ENCODE data around the gene MYO9A.
"Not testable (repeated sequence)": the region's sequence is repeated elsewhere in the genome, so short reads cannot be mapped to it uniquely, and the experiment has no call there.

MYO9A gene

GRCh38 chr15:71939981-71940588 lies 177.9 kb downstream of the MYO9A start:
- no peak for DNase-seq

GRCh38 chr15:71937650-71938311 lies 180.2 kb downstream of the MYO9A start:
- no peak for DNase-seq

GRCh38 chr15:71934446-71934845 lies 183.5 kb downstream of the MYO9A start:
- DNase-seq, result no peak

- no peak for DNase-seq
These were observed 185.3 kb downstream of the MYO9A start for GRCh38 chr15:71932689-71933088.

- no peak for DNase-seq
These were observed 186.7 kb downstream of the MYO9A start for GRCh38 chr15:71931261-71931660.

GRCh38 chr15:71925145-71925544 lies 192.8 kb downstream of the MYO9A start:
- DNase-seq, result no peak

GRCh38 chr15:71921191-71921590 lies 196.8 kb downstream of the MYO9A start:
- DNase-seq, result no peak

- no peak for DNase-seq
These were observed 197.4 kb downstream of the MYO9A start for GRCh38 chr15:71920573-71920972.

GRCh38 chr15:71916834-71917233 lies 201.1 kb downstream of the MYO9A start:
- no peak for DNase-seq

GRCh38 chr15:71914092-71914491 lies 203.9 kb downstream of the MYO9A start:
- DNase-seq, result no peak

GRCh38 chr15:71899674-71900073 lies 218.3 kb downstream of the MYO9A start:
- no peak for DNase-seq

- DNase-seq, result no peak
These were observed 224.3 kb downstream of the MYO9A start for GRCh38 chr15:71893691-71894090.

GRCh38 chr15:71892335-71892734 lies 225.6 kb downstream of the MYO9A start:
- no peak for DNase-seq

- DNase-seq, result no peak
These were observed 226.9 kb downstream of the MYO9A start for GRCh38 chr15:71891026-71891425.

- DNase-seq, result no peak
These were observed 228.0 kb downstream of the MYO9A start for GRCh38 chr15:71889947-71890346.

GRCh38 chr15:71889385-71889784 lies 228.6 kb downstream of the MYO9A start:
- no peak for DNase-seq

GRCh38 chr15:71888797-71889196 lies 229.2 kb downstream of the MYO9A start:
- no peak for DNase-seq

- no peak for DNase-seq
These were observed 232.6 kb downstream of the MYO9A start for GRCh38 chr15:71885390-71885789.

- no peak for DNase-seq
These were observed 234.5 kb downstream of the MYO9A start for GRCh38 chr15:71883447-71883846.

- no peak for DNase-seq
These were observed 237.7 kb downstream of the MYO9A start for GRCh38 chr15:71880276-71880675.

- DNase-seq, result no peak
These were observed 243.7 kb downstream of the MYO9A start for GRCh38 chr15:71874245-71874644.

GRCh38 chr15:71858232-71858631 lies 259.7 kb downstream of the MYO9A start:
- not testable (repeated sequence) for DNase-seq

- no peak for DNase-seq
These were observed 264.4 kb downstream of the MYO9A start for GRCh38 chr15:71853543-71853942.

GRCh38 chr15:71844916-71845315 lies 273.0 kb downstream of the MYO9A start:
- no peak for DNase-seq

GRCh38 chr15:71841563-71841962 lies 276.4 kb downstream of the MYO9A start:
- DNase-seq, result no peak
